Upper lobe of left lung (tissue), 6 donors: ENCODE measurements around the gene SMR3B. TPM values are rescaled to one million over a fixed set of nuclear protein-coding genes. Genes with fewer than 3 reads are reported as not detected.

Experiments used
- ATAC-seq, 2 donors: fragments of 200-7000 bp; cut with Tn5 transposase; one replicate each; pipeline ENCODE4 v1.9.1; 2022; ENCODE audit warnings: mild to moderate bottlenecking in 2 of 2, moderate library complexity in 2 of 2; ENCODE audit not compliant: low FRiP score in 2 of 2
- DNase-seq, 2 donors: peaks; one replicate each; pipeline ENCODE4 v3.0.0-alpha.2; 2019 to 2020
- H3K27ac ChIP-seq, 4 donors: fragments of 200-600 bp; sonication (generic); one replicate each; pipeline ENCODE4 v1.5.1; 2016 to 2019
- H3K27me3 ChIP-seq, 4 donors: fragments of 200-600 bp; sonication (generic); one replicate each; pipeline ENCODE4 v1.5.1; 2017 to 2019
- H3K36me3 ChIP-seq, 4 donors: fragments of 200-600 bp; sonication (generic); one replicate each; pipeline ENCODE4 v1.5.1; 2016 to 2019
- H3K4me1 ChIP-seq, 4 donors: fragments of 200-600 bp; sonication (generic); one replicate each; pipeline ENCODE4 v1.5.1; 2018 to 2019
- H3K4me3 ChIP-seq, 4 donors: fragments of 200-600 bp; sonication (generic); one replicate each; pipeline ENCODE4 v1.5.1; 2017 to 2019; ENCODE audit warnings: mild to moderate bottlenecking in 2 of 4, moderate library complexity in 1 of 4
- H3K9me3 ChIP-seq, 4 donors: fragments of 200-600 bp; sonication (generic); one replicate each; pipeline ENCODE4 v1.5.1; 2018 to 2019
- EP300 ChIP-seq, 4 donors: sonication (generic); formaldehyde crosslinking; IDR thresholded peaks; one replicate each; pipeline ENCODE4 v1.5.1; 2017; ENCODE audit warnings: antibody characterized with exemption in 4 of 4, control low read depth in 2 of 4
- POLR2A ChIP-seq, 4 donors: fragments of 450-650 bp; IDR thresholded peaks; one replicate each; pipeline ENCODE4 v1.5.1; 2016 to 2017; ENCODE audit warnings: antibody characterized with exemption in 4 of 4, mild to moderate bottlenecking in 2 of 4
- POLR2AphosphoS5 ChIP-seq, 2 donors: sonication (generic); formaldehyde crosslinking; IDR thresholded peaks; one replicate each; pipeline ENCODE4 v1.5.1; 2017; ENCODE audit warnings: antibody characterized with exemption in 2 of 2
- WGBS, 2 donors: methylation state at CpG; one replicate each; pipeline ENCODE4 v1.1.5; 2017 to 2018; 5-methylcytosine and 5-hydroxymethylcytosine counted together
- total RNA-seq, 6 donors: library from RNA; depleted of rRNA in 4 of 6; stranded (reverse); fragments of >200 nt in 4 of 6; gene quantifications; one replicate each; pipeline versions ENCODE4 v1.1.0 to v1.2.1, GENCODE V29; 2016 to 2021
- TF ChIP-seq, protein P1 (sequence below), 6 experiments: fragments of 450-650 bp in 4 of 6; fragments of 200-600 bp in 2 of 6; sonication (generic) in 2 of 6; IDR thresholded peaks; one replicate each; pipeline ENCODE4 v1.5.1; 2016 to 2019; ENCODE audit warnings: antibody characterized with exemption in 6 of 6
- donor health status: DM: no; HTN: no; CAD: no; lungs with moderate emphysema.
- donor health status: DM: no; HTN: yes; CAD: no; lungs with severe emphysema.

Gene SMR3B
- total RNA-seq = not detected

DNA sequence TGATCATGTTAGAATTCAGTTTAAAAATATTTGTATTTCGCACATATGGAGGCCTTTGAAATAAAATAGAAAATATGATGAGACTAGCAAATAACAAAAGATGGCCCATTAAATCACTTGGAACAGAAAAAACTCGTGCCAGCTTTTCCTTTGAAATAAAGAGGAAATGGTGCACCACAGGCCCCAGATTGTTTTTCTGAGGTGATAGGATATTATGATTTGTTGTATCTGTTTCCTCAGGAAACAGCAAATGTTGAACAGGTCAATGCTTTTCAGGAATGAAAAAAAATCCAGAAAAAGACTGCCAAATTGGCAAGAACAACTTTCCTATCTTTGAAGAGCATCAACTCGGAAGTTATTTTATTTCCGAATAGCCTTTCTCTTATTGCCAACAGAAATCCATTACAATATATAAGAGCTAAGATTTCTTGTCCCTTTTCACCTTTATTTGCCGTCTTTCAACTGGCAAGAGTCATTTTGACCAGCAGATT lies at the start of gene SMR3B:
Gene SMR3B (plus strand): TSS at position 441 of the 491 bp plus-strand sequence. CDS start 1,380 bp downstream, outside the sequence.
- DNase-seq (no peak), ATAC-seq (no peak)
- Histone ChIP-seq H3K4me1 (no peaks in the 10 kb centered on the region), H3K27me3 (no peaks in the 10 kb centered on the region), H3K4me3 (no peak within 1 kb of the TSS), H3K27ac (no peak within 1 kb of the TSS), H3K9me3 (no peaks in the 10 kb centered on the region), H3K36me3 (no peaks in the 10 kb centered on the region)
- WGBS, 2 donors = 62 to 65% methylated on average over 5 of the region's 5 CpGs
- no peak for TF ChIP-seq POLR2AphosphoS5 (IDR thresholded peaks at IDR 0.05)
- TF ChIP-seq POLR2A (IDR thresholded peaks at IDR 0.05) = no peak
- TF ChIP-seq, protein P1, sequence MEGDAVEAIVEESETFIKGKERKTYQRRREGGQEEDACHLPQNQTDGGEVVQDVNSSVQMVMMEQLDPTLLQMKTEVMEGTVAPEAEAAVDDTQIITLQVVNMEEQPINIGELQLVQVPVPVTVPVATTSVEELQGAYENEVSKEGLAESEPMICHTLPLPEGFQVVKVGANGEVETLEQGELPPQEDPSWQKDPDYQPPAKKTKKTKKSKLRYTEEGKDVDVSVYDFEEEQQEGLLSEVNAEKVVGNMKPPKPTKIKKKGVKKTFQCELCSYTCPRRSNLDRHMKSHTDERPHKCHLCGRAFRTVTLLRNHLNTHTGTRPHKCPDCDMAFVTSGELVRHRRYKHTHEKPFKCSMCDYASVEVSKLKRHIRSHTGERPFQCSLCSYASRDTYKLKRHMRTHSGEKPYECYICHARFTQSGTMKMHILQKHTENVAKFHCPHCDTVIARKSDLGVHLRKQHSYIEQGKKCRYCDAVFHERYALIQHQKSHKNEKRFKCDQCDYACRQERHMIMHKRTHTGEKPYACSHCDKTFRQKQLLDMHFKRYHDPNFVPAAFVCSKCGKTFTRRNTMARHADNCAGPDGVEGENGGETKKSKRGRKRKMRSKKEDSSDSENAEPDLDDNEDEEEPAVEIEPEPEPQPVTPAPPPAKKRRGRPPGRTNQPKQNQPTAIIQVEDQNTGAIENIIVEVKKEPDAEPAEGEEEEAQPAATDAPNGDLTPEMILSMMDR (IDR thresholded peaks at IDR 0.05) = no peak
- no peak for TF ChIP-seq EP300 (IDR thresholded peaks at IDR 0.05)

DNA sequence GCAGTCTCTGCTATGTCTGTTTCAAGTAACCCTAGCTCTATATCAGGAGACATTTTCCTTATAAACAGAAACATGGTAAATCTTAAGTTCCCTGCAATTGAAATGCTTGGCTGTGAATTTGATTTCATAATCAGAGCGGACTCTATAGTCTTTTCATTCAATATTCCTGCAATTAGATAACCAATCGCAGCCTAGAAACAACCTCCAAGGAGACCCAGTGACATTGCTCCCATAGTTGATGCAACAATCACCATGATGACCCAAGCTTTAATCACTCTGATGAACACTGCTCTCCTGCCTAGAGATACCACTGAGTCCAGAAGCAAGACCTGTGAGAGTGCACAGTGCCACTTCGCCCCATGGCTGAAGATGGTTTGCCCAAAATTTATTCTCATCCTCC lies 48.2 kb upstream of the SMR3B start, which contains the start of gene CABS1:
Gene CABS1 (plus strand): TSS at position 301 of the 400 bp plus-strand sequence. CDS start 59 bp downstream, at position 360.
- peak in 1 of 2 donors; percentile 49 for ATAC-seq
- Histone ChIP-seq H3K36me3 (no peaks in the 10 kb centered on the region), H3K27me3 (no peaks in the 10 kb centered on the region), H3K9me3 (no peaks in the 10 kb centered on the region), H3K4me3 (no peak within 1 kb of the TSS), H3K27ac (no peak within 1 kb of the TSS), H3K4me1 (no peaks in the 10 kb centered on the region)
- no peak for DNase-seq
- 92 to 97% methylated on average over 3 of the region's 3 CpGs for WGBS, 2 donors
- TF ChIP-seq, protein P1 (IDR thresholded peaks at IDR 0.05) = no peak
- no peak for TF ChIP-seq EP300 (IDR thresholded peaks at IDR 0.05)
- no peak for TF ChIP-seq POLR2A (IDR thresholded peaks at IDR 0.05)
- TF ChIP-seq POLR2AphosphoS5 (IDR thresholded peaks at IDR 0.05) = no peak

DNA sequence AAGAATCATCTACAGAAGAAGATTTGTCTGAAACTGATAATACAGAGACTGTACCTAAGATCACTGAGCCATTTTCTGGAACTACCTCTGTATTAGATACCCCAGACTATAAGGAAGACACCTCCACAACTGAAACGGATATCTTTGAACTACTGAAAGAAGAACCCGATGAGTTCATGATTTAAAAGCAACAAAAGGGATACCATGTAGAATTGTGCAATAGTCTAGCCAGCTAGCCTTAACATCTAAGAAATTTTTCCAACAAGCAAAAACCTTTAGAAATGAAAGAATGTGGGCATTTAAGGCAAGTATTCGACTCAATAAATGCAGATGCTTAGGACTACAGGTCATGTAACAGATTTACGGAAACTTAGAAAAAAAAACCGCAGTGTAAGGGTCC lies 46.9 kb upstream of the SMR3B start:
- WGBS, 2 donors = 88% methylated on average over 5 of the region's 5 CpGs
- no peaks in the 10 kb centered on the region for H3K9me3 ChIP-seq
- no peak for ATAC-seq
- no peaks in the 10 kb centered on the region for H3K27me3 ChIP-seq
- no peak overlapping the region for H3K27ac ChIP-seq
- DNase-seq = no peak
- no peaks in the 10 kb centered on the region for H3K4me1 ChIP-seq
- TF ChIP-seq POLR2A (IDR thresholded peaks at IDR 0.05) = no peak
- TF ChIP-seq, protein P1 (IDR thresholded peaks at IDR 0.05) = no peak
- no peak for TF ChIP-seq POLR2AphosphoS5 (IDR thresholded peaks at IDR 0.05)
- TF ChIP-seq EP300 (IDR thresholded peaks at IDR 0.05) = no peak
- H3K4me3 ChIP-seq = no peak overlapping the region
- H3K36me3 ChIP-seq = no peaks in the 10 kb centered on the region

DNA sequence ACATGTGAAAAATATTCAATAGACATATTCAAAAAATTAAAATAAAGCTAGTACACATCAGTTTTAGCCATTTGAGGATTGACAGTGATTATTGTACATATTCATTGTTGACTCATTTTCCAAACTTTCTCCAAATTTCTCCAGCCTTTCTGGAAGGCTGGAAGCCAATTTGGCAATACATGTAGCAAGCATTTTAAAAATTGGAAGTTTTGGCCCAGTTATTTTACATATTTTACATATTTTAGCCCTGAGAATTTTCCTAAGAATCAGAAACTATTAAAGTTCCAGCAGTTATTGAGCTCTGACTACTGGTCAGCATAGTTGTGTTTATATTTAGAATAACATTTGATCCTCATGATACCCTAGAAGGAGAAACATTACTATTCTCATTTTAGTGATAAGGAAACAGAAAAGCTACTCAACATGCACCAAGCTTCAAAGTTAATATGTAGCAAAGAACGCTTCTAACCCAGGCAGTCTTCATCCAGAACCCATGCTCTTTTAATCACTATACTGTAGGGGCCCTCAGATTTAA lies 45.0 kb upstream of the SMR3B start:
- H3K4me1 ChIP-seq = no peaks in the 10 kb centered on the region
- no peak overlapping the region for H3K4me3 ChIP-seq
- H3K27me3 ChIP-seq = no peaks in the 10 kb centered on the region
- H3K9me3 ChIP-seq = no peaks in the 10 kb centered on the region
- TF ChIP-seq POLR2AphosphoS5 (IDR thresholded peaks at IDR 0.05) = no peak
- TF ChIP-seq, protein P1 (IDR thresholded peaks at IDR 0.05) = no peak
- no peak for TF ChIP-seq POLR2A (IDR thresholded peaks at IDR 0.05)
- TF ChIP-seq EP300 (IDR thresholded peaks at IDR 0.05) = no peak
- ATAC-seq (no peak), DNase-seq (no peak)
- WGBS, 2 donors = 63 to 69% methylated on average over 1 of the region's 1 CpG
- no peaks in the 10 kb centered on the region for H3K36me3 ChIP-seq
- H3K27ac ChIP-seq = no peak overlapping the region

DNA sequence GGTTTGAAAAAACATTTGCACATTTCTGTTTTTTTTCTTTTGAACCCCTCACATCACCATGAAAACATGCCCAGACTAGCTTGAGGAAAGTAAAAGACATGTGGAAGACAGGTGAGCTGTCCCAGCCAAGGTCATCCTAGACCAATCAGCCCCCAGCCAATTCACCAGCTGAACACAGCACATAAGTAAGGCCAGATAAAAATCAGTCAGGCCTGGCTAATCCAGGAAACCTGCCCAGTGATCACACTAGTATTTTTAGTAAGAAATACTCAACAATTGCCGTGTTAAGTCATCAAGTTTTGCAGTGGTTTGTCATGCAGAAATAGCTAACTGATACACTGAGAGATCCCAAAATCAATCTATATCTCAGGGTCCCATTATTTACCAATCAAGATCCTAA lies 26.7 kb upstream of the SMR3B start:
- DNase-seq = no peak
- no peaks in the 10 kb centered on the region for H3K36me3 ChIP-seq
- H3K27me3 ChIP-seq = no peaks in the 10 kb centered on the region
- no peaks in the 10 kb centered on the region for H3K9me3 ChIP-seq
- no peaks in the 10 kb centered on the region for H3K4me1 ChIP-seq
- no peak overlapping the region for H3K4me3 ChIP-seq
- WGBS, 2 donors = 25 to 82% methylated on average over 1 of the region's 1 CpG
- no peak overlapping the region for H3K27ac ChIP-seq
- ATAC-seq = no peak
- TF ChIP-seq POLR2AphosphoS5 (IDR thresholded peaks at IDR 0.05) (no peak), EP300 (IDR thresholded peaks at IDR 0.05) (no peak), POLR2A (IDR thresholded peaks at IDR 0.05) (no peak)
- TF ChIP-seq, protein P1 (IDR thresholded peaks at IDR 0.05) = no peak
